Activated T-helper 1 cell treated with anti-CD3 and anti-CD28 coated beads, Interleukin-2, amount 50 U/mL, for 16 hours (primary cell): ENCODE measurements around the gene EFCAB12.
A peak's percentile ranks its signal among the peaks of the same experiment; 100 is the strongest.
"Not testable (repeated sequence)": the region's sequence is repeated elsewhere in the genome, so short reads cannot be mapped to it uniquely, and the experiment has no call there.

Experiments
- DNase-seq, 2 donors: peaks; one replicate each; pipeline ENCODE4 v3.0.0-alpha.2; 2020; ENCODE audit warnings: low read depth in 1 of 2, low spot score in 1 of 2

EFCAB12 gene

DNA sequence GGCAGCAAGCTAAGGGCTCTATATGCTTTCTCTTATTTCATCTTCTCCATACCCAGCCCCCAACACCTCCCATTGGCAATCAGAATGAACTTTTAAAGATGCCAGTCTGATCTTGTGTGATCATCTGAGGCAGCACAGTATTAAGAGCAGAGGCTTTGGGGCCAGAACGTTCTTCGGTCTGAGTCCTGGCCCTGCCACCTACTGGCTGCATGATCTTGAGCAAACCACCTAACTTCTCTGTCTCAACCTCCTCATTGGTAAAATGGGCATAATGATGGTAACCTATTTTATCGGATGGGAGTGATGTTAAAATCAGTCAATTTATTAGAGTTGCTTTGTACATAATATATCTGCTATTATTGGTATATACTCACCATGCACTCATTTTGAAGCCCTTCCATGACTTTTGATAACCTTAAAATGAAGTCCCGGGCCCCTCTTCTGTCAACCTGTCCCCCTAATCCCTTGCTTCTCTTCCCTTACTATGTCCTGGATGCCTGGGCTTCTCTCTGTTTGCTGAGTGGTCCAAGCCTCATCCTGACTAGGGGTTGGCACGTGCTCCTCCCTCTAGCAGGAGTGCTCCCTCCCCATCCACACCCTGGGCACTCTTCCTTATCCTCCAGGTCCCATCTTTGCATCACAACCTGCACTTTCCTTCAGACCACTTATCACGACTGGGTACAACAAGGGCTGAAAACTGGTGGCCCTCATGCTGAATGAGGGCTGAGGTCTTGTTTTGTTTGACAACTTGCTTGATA lies 6.3 kb downstream of the EFCAB12 start:
- no peak for DNase-seq

DNA sequence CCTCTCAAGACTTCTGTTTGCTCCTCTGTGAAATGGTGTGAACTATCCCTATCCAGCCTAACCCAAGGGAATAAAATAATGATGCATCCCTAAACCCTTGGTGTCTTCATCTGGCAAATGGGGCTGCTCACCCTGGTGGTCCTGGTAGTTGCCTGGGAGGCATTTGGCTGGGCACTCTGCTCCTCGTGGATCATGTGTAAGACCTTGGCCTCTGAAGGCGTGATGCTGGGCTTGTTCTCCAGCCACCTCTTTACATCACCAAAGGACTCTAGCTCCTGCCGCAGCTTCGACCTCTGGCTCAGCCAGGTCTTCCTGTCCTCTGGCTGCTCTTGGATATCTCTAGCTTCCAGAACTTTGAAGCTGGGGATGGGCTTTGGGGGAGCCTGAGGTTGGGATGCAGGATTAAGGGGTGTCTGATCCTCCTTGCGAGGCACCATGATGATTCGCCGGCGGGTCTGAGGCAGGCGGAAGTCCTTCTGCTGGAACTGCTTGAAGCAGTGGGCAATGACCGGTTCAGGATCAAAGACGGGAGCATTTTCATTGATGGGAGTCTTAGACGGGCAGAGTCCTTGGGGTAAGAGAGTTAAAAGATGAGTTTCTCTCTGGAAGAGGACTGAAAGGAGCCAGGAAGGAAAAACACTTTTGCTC lies 7.1 kb downstream of the EFCAB12 start:
- DNase-seq = no peak

DNA sequence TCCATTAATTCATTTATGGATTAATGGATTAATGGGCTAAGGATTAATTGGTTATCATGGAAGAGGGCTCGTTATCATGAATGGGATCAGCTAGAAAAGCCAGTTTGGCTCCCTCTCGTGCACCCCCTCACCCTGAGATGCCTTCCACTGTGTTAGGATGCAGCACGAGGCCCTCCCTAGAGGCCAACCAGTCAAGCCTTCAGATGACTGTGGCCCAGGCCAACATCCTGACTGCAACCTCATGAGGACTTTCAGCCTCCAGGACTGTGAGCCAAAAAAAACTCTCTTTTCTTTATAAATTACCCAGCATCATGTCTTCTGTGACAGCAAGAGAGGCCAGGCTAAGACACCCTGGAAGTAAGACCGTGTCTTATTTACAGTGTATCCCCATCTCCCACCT lies 9.0 kb downstream of the EFCAB12 start:
- no peak for DNase-seq

DNA sequence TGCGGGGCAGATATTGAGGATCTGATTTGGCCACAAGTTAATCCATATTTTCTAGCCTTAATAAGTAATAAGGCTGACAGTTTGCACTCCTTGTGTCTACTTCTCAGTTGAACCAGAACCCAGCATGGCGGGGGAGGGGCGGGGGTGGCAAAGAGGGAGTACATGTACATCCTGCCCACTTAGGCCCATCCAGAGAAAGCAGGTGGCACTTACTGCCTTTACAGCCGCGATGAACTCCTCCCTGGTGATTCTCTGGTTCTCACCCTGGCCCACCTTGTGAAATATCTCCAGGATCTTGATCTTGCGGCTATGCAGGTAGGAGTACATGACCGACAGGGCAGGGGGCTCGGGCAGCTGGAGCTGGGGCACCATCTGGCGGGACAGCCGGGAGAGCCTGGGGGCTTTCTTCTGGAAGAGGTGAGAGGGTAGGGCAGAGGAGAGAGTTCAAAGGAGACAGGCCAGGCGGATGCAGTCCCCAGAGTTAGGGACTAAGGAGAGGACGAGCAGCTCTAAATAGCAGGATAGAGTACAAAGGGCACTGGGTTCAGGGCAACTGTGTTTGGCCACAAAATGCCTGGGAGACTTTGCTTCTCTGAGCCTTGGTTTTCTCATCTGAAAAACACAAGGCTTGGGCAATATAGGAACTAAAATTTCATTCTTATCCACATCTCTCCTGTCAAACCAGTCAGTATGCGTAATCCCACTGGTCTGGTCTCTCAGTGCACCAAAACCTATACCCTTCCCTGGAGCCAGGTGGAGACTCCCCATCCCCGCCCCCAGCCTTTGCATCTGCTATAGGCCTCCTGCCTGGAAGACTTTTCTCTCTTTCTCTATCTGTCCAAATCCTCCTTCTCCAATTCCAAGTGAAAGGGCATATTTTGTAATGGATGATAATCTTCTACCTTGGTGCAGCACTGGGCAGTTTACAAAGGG lies 10.1 kb downstream of the EFCAB12 start:
- DNase-seq = no peak

DNA sequence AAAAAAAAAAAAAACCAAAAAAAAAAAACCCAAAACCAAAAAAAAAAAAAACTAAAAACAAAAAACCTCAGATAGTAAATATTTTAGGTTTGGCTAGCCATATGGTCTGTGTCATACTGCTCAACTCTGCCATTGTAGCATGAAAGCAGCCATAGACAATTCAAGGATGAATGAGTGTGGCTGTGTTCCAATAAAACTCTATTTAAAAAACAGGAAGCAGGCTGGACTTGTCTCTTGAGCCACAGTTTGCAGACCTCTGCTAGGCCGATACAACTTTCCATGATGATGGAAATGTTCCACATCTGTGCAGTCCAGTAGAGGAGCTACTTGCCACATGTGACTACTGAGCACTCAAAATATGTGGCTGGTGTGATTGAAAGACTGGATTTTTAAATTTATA lies 11.1 kb downstream of the EFCAB12 start:
- DNase-seq = no peak

DNA sequence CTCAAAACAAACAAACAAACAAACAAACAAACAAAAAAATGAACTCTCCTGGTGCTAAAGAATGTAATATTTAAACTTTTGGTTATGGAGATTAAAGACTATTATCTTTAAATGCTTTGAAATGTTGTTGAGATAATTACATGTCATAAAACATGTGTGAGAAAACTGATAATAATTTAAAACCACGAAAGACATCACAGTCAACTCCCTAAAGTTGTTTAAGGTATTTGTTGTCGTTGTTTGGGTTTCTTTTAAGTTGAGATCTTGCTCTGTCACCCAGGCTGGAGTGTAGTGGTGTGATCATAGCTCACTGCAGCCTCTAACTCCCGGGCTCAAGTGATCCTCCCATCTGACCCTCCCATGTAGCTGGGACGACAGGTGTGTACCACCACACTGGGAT lies 12.0 kb downstream of the EFCAB12 start:
- DNase-seq = no peak

DNA sequence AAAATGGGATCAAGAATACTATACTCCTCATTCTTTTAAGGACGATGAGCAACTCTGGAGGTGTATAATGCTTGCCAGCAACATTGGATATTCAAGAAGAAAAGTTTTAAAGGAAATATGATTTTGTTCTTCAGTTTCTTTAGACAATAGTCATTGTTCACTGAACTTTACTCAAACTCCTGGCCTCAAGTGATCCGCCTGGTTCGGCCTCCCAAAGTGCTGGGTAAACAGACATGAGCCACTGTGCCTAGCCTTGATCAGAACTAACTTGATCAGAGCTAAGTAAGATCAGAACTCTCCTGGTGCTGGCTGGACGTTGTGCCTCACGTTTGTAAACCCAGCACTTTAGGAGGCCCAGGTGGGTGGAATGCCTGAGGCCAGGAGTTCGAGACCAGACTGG lies 12.6 kb downstream of the EFCAB12 start:
- no peak for DNase-seq

DNA sequence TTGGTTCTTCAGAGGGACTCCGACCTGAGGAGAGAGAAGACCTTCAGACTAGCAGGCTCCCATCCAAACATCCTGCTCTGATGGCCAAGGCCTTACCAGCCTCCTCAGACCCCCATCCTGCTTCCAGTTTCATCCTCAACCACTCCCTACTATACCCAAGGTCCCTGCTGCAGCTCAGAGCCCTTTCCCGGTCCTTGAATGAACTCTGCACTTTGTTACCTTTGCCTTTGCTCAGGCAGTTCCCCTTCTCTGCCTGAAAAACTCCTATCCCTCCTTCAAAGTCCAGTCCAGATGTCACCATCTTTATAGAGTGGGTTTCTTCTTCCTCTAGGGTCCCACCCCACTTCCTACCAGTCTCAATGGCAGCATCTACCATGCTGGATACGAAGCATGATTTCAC lies 13.1 kb downstream of the EFCAB12 start:
- DNase-seq = no peak

DNA sequence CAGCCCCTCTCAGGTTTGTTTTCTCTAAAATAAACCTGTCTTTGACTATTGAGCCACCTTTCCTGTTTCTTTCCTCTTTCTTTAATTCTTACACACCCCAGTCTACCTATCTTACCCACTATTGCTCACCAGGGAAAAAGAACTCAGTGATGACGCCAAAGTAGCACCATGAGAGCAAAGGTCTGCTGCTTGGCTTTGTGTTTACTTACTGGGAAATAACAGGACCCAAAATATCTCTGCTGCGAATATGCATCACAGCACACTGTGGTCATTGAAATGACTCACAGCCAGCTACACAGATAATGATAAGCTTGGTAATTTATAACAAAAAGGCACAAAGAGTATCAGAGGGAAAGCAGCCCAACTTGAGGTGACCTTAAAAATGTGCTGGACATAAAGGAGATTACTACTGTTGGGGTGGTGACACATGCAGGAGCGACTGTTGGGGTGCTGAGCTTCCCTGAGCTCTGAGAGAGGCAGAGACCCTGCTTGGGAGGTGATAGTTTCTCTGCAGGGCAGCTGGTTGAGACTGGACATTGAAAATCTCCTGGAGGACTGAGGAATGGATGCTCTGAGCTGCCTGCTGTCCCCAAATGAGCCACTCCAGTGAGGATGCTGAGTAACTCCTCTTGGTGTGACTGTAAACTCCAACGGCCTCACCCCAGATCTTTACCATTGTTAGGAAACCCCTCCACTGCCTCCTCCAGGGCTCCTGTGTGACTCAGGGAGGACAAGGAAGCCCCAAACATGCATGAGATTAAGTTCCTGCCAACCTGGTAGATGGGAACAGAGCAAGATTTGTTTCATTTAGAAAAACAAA lies 14.5 kb downstream of the EFCAB12 start:
- no peak for DNase-seq

DNA sequence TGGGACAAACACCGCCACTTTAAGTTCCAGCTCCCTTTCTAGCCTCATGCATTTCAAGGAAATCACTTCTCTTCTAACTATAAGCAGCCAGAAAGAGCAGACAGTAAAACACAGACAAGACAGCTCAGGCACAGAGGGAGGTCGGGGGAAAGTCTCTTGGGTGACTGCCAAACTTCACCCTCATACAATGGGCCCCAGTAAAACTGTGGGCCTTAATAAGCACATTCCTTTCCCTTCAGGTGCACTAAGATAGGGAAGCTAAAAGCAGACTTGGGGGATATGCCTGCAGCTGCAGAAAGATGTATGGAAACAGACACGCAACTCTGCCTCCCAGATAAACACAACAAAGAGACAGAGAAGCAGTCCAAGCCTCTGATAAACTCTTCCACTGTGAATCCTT lies 15.2 kb downstream of the EFCAB12 start:
- not testable (repeated sequence) for DNase-seq

DNA sequence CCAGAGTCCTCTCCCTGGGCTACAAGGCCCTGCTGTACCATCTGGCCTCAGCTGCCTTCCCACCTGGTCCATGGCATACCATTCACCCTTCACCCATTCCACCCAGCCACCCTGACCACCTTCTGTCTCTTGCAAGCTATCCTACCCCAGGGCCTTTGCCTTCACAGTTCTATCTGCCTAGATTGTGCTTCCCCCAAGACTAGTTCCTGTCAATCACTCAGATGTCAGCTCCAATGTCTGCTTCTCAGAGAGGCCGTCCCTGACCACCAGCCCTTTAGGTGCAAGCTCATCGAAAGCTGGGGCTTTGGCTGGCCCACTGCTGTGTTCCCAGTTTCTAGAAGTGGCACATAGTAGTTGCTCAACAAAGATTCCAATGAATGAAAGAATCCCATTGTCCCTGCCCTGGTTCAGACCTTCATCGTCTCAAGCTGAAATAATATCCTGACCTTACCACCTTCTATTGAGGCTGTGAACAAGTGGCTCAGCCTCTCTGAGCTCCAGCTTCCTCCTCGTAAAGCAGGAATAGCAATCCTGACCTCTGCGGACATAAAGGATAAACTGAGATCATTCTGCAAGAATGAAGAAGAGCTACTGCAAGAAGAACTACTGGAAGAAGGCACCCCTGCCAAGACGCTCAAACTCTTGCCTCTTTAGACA lies 15.8 kb downstream of the EFCAB12 start:
- DNase-seq = no peak

DNA sequence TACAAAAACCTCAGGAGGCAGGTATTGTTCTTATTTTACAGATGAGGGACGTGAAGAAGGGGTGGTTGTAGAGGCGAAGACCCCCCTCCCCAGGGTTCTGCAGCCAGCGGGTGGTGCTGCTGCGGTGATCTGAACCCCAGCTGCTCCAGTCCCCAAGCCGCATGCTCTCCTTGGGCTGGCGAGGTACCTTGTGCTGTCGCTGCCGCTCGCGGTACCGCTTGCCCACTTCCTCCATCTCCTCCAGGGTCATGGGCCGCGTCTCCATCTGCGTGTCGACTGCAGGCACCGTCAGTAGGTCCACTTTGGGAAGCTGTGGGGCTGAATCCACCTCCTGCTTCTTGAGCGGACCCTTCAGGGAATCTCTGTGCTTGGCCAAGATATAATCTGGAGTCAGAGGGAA lies 17.5 kb downstream of the EFCAB12 start:
- DNase-seq = no peak

DNA sequence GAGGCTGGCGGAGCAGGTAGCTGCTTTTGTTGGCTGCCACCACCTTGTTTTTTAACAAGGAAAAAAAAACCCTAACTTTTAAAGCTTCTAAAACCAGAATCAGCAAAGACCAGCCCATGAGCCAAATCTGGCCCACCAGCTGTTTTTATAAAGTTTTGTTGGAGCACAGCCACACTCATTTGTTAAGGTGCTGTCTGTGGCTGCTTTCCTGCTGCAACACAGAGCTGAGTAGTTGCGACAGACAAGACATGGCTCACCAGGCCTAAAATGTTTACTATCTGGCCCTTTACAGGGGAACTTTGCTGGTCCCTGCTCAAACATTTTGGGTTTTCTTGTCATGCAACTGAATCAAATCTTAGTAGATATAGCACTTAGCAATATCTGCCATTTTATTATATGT lies 18.9 kb downstream of the EFCAB12 start:
- no peak for DNase-seq

DNA sequence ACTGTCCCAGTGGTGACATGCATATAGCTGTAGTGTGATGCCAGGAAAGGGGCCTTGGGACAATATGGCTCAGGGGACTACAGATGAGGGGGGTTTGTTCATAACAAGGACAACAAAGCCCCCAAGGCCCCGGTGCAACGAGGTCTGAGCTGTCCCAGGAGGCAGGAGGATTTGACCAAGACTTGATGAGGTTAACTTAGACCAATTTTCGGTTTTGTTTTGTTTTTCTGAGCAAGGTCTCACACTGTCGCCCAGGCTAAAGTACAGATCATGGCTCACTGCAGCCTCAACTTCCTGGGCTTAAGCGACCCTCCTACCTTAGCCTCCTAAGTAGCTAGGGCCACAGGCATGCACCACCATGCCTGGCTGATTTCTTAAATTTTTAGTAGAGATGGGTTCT lies 23.8 kb downstream of the EFCAB12 start:
- no peak for DNase-seq

DNA sequence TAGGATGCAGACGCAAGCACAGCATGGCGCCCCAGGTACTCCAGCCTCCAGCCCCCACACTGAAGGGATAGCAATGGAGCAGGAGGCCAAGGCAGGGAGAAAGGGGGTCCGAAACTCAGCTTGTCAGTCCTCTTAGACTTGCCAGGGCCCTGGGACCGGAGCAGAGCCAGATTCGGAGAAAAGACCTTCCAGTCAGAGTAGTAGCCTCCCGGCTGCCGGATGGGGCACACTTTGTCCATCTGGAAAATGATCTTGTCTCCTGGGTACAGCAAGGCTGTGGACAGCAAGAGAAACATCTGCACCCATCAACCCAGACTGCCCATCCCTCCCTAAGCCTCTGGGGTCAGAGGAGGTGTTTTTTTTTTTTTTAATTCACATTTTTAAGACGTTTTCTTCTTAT lies 24.3 kb downstream of the EFCAB12 start:
- no peak for DNase-seq

DNA sequence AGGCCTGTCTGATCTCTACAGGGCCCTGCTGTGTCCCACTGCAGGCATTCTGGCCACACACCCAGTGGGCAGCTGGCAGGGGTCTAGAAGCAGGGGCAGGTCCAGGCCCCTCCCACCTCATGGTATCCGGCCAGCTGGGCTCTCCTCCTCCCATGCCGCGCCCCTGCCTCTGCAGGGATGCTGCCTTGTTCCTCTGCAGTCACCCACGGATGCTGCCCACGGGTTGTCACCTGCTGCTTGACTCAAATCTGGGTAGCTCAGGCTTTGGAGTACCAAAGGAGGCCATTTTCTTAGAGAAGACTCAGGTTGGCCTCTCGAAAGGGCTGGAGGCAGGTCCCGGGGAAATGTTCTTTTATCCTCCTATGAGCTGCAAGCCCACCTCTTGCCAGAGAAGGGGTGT lies 25.0 kb downstream of the EFCAB12 start:
- DNase-seq = no peak

DNA sequence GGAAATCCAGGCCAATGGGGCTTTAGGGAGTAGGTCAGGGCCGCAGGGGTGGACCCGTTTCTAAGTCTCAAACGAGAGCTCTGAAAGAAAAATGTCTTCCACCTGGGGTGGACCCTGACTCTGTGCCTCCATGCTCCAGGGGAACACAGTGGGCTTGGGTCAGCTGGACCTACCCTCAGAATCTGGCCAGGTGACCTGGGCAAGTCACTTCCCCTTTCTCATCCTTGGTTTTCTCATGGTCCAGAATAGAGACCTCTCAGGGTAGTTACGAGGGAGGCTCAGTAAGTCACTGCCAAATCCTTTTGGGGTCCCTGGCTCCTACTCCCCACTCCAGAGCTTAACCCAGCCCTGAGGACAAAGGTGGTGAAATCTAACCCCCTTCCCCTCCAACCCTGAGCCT lies 25.8 kb downstream of the EFCAB12 start:
- no peak for DNase-seq

DNA sequence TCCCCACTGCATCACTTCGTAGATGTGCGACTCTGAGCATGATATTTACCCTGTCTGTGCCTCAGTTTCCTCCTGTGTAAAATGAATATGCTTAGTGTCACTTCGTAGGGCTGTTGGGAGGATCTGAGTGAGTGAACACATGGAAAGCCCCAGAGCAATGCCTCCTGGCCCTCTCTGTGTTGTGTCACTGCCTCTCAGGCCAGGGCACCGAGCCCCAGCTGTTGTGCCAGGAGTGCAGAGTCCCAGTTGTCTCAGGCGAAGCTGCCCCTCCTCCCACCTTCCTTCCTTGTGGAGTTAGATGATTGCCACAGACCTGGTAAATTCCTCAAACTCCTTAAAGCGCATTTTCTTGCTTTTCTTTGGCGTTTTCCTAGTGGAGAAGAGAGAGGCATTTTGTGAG lies 26.2 kb downstream of the EFCAB12 start:
- no peak for DNase-seq

DNA sequence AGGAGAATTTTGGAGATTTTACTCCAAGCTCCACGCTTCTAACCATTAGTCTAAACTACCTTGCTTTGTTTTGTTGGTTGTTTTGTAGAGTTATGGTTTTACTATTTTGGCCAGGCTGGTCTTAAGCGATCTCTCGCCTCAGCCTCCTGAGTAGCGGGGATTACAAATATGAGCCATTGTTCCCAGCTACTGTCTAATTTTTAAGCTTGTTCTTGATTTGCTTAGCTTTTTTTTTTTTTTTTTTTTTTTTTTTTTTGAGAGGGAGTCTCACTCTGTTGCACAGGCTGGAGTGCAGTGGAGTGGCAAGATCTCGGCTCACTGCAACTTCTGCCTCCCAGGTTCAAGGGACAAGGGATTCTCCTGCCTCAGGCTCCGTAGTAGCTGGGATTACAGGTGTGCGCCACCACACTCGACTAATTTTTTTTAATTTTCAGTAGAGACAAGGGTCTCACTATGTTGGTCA lies 28.5 kb downstream of the EFCAB12 start:
- no peak for DNase-seq

DNA sequence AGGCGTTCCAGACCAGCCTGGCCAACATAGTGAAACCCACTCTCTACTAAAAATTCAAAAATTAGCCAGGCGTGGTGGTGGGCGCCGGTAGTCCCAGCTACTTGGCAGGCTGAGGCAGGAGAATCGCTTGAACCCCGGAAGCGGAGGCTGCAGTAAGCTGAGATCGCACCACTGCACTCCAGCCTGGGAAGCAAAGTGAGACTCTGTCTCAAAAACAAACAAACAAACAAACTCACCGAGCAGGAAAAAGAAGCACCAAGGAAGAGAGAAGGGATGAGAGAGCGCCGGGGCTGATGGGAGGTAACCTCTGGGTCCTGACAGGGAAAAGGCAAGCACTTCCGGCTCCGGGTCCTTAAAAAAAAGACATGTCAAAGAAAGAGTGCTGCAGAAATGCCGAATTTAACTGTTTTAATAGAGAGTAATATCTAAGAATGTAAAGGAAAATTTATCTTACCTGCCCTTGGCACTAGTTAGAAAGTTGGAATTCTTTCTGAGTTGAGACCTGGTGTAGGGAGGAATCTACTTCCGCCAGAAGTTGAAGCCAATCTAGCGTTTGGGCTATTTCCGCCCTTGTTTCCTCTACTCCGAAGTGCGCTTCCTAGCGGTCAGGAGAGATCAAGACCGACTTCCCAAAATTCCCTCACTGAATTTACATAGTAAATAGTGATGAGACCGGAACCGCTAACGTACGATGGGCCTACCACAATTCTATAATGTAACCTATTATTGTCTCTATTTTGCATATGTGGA lies 29.1 kb downstream of the EFCAB12 start:
- DNase-seq = peak; percentile 29 to 61
